Measurements from ENCODE around the gene ALCAM.

ALCAM gene

GRCh38 chr3:105375750-105376511 lies 9.2 kb downstream of the ALCAM start:
- no peaks in the 10 kb centered on the region for H3K27me3 ChIP-seq (replicated peaks; ENCODE audit: insufficient read depth, low read length)
- H3K9ac ChIP-seq (ENCODE audit: low read length) = no peak overlapping the region
- no peaks in the 10 kb centered on the region for H3F3A ChIP-seq (ENCODE audit: insufficient read depth, low read length)
- no peaks in the 10 kb centered on the region for H3K36me3 ChIP-seq (replicated peaks; ENCODE audit: insufficient read depth, low read length)
- H3K9me3 ChIP-seq (replicated peaks; ENCODE audit: insufficient read depth, low read length) = no peaks in the 10 kb centered on the region
- no peak overlapping the region for H3K27ac ChIP-seq (ENCODE audit: low read length)
- H4K20me1 ChIP-seq (ENCODE audit: insufficient read depth, low read length) = no peaks in the 10 kb centered on the region
- TF ChIP-seq, protein P1, sequence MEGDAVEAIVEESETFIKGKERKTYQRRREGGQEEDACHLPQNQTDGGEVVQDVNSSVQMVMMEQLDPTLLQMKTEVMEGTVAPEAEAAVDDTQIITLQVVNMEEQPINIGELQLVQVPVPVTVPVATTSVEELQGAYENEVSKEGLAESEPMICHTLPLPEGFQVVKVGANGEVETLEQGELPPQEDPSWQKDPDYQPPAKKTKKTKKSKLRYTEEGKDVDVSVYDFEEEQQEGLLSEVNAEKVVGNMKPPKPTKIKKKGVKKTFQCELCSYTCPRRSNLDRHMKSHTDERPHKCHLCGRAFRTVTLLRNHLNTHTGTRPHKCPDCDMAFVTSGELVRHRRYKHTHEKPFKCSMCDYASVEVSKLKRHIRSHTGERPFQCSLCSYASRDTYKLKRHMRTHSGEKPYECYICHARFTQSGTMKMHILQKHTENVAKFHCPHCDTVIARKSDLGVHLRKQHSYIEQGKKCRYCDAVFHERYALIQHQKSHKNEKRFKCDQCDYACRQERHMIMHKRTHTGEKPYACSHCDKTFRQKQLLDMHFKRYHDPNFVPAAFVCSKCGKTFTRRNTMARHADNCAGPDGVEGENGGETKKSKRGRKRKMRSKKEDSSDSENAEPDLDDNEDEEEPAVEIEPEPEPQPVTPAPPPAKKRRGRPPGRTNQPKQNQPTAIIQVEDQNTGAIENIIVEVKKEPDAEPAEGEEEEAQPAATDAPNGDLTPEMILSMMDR (IDR thresholded peaks at IDR 0.05; ENCODE audit: low read length) = no peak
- no peak for TF ChIP-seq EZH2 (optimal IDR thresholded peaks at IDR 0.05; ENCODE audit: low read depth, low read length)
- H3K4me3 ChIP-seq (ENCODE audit: low read length) = no peak overlapping the region
- no peaks in the 10 kb centered on the region for H3K9me2 ChIP-seq (replicated peaks; ENCODE audit: insufficient read depth, low read length)
- no peak overlapping the region for H3K4me2 ChIP-seq (ENCODE audit: low read depth, low read length)
- H3K79me2 ChIP-seq (ENCODE audit: low read length) = no peaks in the 10 kb centered on the region
- H3K4me1 ChIP-seq (ENCODE audit: low read length) = no peaks in the 10 kb centered on the region
- DNase-seq = peak; percentile 26
- no peak overlapping the region for H2AFZ ChIP-seq (ENCODE audit: low read length)

DNA sequence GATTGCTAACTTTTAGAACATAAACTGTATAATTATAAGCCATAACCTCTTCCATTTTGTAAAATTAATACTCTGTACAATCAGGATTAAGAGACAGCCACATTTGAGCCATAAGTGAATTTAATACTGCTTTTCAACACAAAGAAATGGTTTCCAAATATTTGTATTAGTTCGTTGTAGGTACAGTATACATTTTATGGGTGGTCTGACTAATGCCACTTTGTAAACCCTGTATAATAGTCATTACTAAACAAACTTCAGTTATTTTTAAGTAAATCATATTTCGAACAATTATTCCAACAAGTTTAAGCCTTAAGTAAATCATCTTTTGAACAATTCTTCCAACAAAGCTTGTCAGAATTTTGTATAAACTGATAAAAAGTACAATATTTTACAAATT lies 11.0 kb downstream of the ALCAM start:
- DNase-seq = no peak
- no peak overlapping the region for H3K4me2 ChIP-seq (ENCODE audit: low read depth, low read length)
- no peaks in the 10 kb centered on the region for H3K79me2 ChIP-seq (ENCODE audit: low read length)
- TF ChIP-seq, protein P1 (IDR thresholded peaks at IDR 0.05; ENCODE audit: low read length) = no peak
- no peak for TF ChIP-seq EZH2phosphoT487 (IDR thresholded peaks at IDR 0.05; ENCODE audit: low read length)
- TF ChIP-seq EZH2 (optimal IDR thresholded peaks at IDR 0.05; ENCODE audit: low read depth, low read length) = no peak
- H3K4me1 ChIP-seq (ENCODE audit: low read length) = no peaks in the 10 kb centered on the region
- no peaks in the 10 kb centered on the region for H3K36me3 ChIP-seq (replicated peaks; ENCODE audit: insufficient read depth, low read length)
- H3F3A ChIP-seq (ENCODE audit: insufficient read depth, low read length) = no peaks in the 10 kb centered on the region
- H3K27me3 ChIP-seq (replicated peaks; ENCODE audit: insufficient read depth, low read length) = no peaks in the 10 kb centered on the region
- H3K4me3 ChIP-seq (ENCODE audit: low read length) = no peak overlapping the region
- no peaks in the 10 kb centered on the region for H4K20me1 ChIP-seq (ENCODE audit: insufficient read depth, low read length)
- H3K9me3 ChIP-seq (replicated peaks; ENCODE audit: insufficient read depth, low read length) = no peaks in the 10 kb centered on the region
- H3K9me2 ChIP-seq (replicated peaks; ENCODE audit: insufficient read depth, low read length) = no peaks in the 10 kb centered on the region
- H3K27ac ChIP-seq (ENCODE audit: low read length) = no peak overlapping the region
- no peak overlapping the region for H2AFZ ChIP-seq (ENCODE audit: low read length)
- no peak overlapping the region for H3K9ac ChIP-seq (ENCODE audit: low read length)

GRCh38 chr3:105385179-105385578 lies 18.5 kb downstream of the ALCAM start:
- no peak for DNase-seq
- Histone ChIP-seq H3K79me2 (ENCODE audit: low read length) (no peaks in the 10 kb centered on the region), H3K9me2 (replicated peaks; ENCODE audit: insufficient read depth, low read length) (no peaks in the 10 kb centered on the region), H3K27me3 (replicated peaks; ENCODE audit: insufficient read depth, low read length) (no peaks in the 10 kb centered on the region), H3K4me2 (ENCODE audit: low read depth, low read length) (no peak overlapping the region), H3K9ac (ENCODE audit: low read length) (no peak overlapping the region), H3K27ac (ENCODE audit: low read length) (no peak overlapping the region), H3K9me3 (replicated peaks; ENCODE audit: insufficient read depth, low read length) (no peaks in the 10 kb centered on the region), H2AFZ (ENCODE audit: low read length) (no peak overlapping the region), H4K20me1 (ENCODE audit: insufficient read depth, low read length) (no peaks in the 10 kb centered on the region), H3K4me1 (ENCODE audit: low read length) (no peaks in the 10 kb centered on the region), H3K4me3 (ENCODE audit: low read length) (no peak overlapping the region), H3K36me3 (replicated peaks; ENCODE audit: insufficient read depth, low read length) (no peaks in the 10 kb centered on the region), H3F3A (ENCODE audit: insufficient read depth, low read length) (no peaks in the 10 kb centered on the region)
- TF ChIP-seq, protein P1 (IDR thresholded peaks at IDR 0.05; ENCODE audit: low read length) = no peak
- TF ChIP-seq EZH2 (optimal IDR thresholded peaks at IDR 0.05; ENCODE audit: low read depth, low read length) = no peak
- TF ChIP-seq EZH2phosphoT487 (IDR thresholded peaks at IDR 0.05; ENCODE audit: low read length) = no peak
